Endothelial cell (in vitro differentiated cells): ENCODE data around the gene ECHDC1. TPM values are rescaled to one million over a fixed set of nuclear protein-coding genes. Genes with fewer than 3 reads are reported as not detected.

Experiments used
- DNase-seq: peaks from one replicate; pipeline ENCODE4 v3.0.0; 2021; ENCODE audit warnings: low spot score
- H3K27ac Mint-ChIP-seq: one replicate; pipeline ENCODE4 v1.8.0; 2021; ENCODE audit warnings: mixed read lengths, inconsistent platforms; ENCODE audit not compliant: unreplicated experiment
- H3K27me3 Mint-ChIP-seq: one replicate; pipeline ENCODE4 v1.8.0; 2021; ENCODE audit warnings: mild to moderate bottlenecking, moderate library complexity, mixed read lengths, inconsistent platforms; ENCODE audit not compliant: unreplicated experiment
- H3K36me3 Mint-ChIP-seq: one replicate; pipeline ENCODE4 v1.8.0; 2021; ENCODE audit warnings: mild to moderate bottlenecking, low read depth, mixed read lengths, inconsistent platforms; ENCODE audit not compliant: unreplicated experiment
- H3K4me1 Mint-ChIP-seq: one replicate; pipeline ENCODE4 v1.8.0; 2021; ENCODE audit warnings: mild to moderate bottlenecking, mixed read lengths, inconsistent platforms; ENCODE audit not compliant: unreplicated experiment
- H3K4me3 Mint-ChIP-seq: one replicate; pipeline ENCODE4 v1.8.0; 2021; ENCODE audit warnings: mild to moderate bottlenecking, mixed read lengths, inconsistent platforms; ENCODE audit not compliant: unreplicated experiment
- H3K9me3 Mint-ChIP-seq: one replicate; pipeline ENCODE4 v1.8.0; 2021; ENCODE audit warnings: mixed read lengths, inconsistent platforms; ENCODE audit not compliant: unreplicated experiment
- total RNA-seq: library from RNA; stranded (reverse); fragmentation: NEBNext Ultra II Directional; extraction: Animal tissue kit (Norgen Biotek cat#: 25700); gene quantifications from one replicate; pipeline ENCODE4 v1.2.1, GENCODE V29; 2021; ENCODE audit not compliant: unreplicated experiment
- TF ChIP-seq, protein P1 (sequence below): fragments of 200-600 bp; sonication (generic); IDR thresholded peaks from one replicate; pipeline ENCODE4 v1.5.0; 2021; ENCODE audit warnings: antibody characterized with exemption; ENCODE audit not compliant: unreplicated experiment

Gene ECHDC1
- total RNA-seq, 1 donor from 2014 or later = 84.1 TPM

DNA sequence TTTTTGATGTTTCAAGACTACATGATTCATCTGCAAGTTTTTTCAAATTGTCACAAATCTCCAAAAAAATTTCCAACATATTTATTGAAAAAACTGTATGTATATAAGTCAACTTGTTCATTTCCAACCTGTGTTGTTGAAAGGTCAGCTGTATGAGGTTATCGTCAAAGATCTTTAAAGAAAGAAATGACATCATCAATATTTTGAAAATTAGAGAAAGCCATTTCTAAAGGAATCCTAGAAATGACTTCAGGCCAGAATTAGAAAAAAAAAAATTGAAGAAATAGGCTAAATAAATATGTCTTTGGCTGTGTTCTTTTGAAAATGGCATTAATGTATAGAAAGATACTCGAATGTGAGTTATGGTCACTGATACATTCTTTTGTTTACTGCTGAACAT lies 69.9 kb downstream of the ECHDC1 start:
- peak overlapping the region; percentile 28 for H3K27ac Mint-ChIP-seq
- H3K27me3 Mint-ChIP-seq = peaks cover 2% of the 10 kb centered on the region
- no peak overlapping the region for H3K4me3 Mint-ChIP-seq
- H3K9me3 Mint-ChIP-seq = no peaks in the 10 kb centered on the region
- no peak for DNase-seq
- H3K36me3 Mint-ChIP-seq = no peaks in the 10 kb centered on the region
- TF ChIP-seq, protein P1, sequence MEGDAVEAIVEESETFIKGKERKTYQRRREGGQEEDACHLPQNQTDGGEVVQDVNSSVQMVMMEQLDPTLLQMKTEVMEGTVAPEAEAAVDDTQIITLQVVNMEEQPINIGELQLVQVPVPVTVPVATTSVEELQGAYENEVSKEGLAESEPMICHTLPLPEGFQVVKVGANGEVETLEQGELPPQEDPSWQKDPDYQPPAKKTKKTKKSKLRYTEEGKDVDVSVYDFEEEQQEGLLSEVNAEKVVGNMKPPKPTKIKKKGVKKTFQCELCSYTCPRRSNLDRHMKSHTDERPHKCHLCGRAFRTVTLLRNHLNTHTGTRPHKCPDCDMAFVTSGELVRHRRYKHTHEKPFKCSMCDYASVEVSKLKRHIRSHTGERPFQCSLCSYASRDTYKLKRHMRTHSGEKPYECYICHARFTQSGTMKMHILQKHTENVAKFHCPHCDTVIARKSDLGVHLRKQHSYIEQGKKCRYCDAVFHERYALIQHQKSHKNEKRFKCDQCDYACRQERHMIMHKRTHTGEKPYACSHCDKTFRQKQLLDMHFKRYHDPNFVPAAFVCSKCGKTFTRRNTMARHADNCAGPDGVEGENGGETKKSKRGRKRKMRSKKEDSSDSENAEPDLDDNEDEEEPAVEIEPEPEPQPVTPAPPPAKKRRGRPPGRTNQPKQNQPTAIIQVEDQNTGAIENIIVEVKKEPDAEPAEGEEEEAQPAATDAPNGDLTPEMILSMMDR = no peak
- H3K4me1 Mint-ChIP-seq = peaks cover 29% of the 10 kb centered on the region

DNA sequence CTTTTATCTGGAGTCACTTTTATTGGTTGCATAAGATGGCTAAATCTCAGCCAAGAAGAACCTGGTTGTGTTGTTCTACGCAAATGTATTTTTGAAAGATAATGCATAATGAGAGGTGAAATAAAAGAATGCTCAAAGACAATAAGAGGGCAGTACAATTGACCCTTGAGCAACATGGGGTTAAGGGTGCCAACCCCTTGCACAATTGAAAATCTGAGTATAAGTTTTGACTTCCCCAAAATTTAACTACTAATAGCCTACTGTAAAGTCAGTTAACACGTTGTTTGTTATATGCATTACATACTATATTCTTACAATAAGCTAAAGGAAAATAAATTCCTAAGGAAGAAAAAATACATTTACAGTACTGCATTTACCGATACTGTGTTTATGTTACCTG lies 70.8 kb downstream of the ECHDC1 start:
- Mint-ChIP-seq H3K36me3 (peaks cover under 1% of the 10 kb centered on the region), H3K27me3 (peaks cover 5% of the 10 kb centered on the region), H3K4me1 (peaks cover 33% of the 10 kb centered on the region), H3K9me3 (no peaks in the 10 kb centered on the region), H3K27ac (no peak overlapping the region), H3K4me3 (no peak overlapping the region)
- DNase-seq = no peak
- TF ChIP-seq, protein P1 = no peak

DNA sequence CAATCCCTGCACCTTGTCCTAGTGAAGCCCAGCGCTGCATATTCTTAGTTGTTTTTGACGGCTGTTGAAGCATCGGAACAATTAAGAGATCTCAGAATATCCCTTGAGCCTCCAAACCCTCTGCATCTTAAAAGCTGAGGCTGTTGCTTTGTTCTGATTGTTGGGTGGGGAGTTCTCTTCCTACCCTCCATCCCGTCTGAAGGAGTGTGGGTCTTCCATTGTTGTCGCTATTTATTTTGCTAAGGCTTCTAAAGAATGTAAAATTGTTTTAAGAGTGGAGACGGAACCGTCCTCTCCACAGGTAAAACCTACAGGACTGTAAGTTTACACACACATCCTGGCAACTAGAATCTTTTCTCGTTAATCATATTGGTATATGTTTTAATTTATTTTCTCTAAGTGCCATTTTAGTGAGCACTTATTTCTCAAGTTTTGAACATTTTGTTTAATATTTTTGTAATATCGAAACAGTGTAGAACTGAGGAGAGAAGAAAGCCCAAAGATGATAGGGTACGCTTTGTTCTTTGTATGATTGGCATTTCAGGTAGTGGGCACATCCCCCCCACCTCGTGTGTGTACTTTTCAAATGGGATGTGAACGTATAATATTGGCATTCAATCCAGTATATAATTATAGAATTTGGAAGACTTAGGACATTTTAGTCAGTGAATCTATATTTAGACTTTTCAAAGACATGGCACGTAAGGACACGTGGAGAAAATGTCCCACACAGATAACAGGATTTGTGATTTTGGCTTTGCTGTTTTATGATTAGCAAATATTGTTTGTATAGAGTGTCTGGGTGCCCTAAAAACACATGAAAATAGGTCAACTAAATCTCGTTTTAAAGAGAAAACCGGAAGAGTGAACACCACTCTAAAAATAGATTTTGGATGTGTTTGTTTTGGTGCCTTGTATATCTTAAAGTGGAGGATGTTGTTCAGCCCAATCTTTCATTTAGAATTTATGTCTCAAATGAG lies 75.5 kb downstream of the ECHDC1 start:
- H3K36me3 Mint-ChIP-seq = peaks cover 6% of the 10 kb centered on the region
- H3K4me1 Mint-ChIP-seq = peaks cover 38% of the 10 kb centered on the region
- TF ChIP-seq, protein P1 = no peak
- DNase-seq = no peak
- H3K27ac Mint-ChIP-seq = peak overlapping the region; percentile 98
- peaks cover 11% of the 10 kb centered on the region for H3K27me3 Mint-ChIP-seq
- H3K9me3 Mint-ChIP-seq = no peaks in the 10 kb centered on the region
- peak overlapping the region; percentile 100 for H3K4me3 Mint-ChIP-seq

DNA sequence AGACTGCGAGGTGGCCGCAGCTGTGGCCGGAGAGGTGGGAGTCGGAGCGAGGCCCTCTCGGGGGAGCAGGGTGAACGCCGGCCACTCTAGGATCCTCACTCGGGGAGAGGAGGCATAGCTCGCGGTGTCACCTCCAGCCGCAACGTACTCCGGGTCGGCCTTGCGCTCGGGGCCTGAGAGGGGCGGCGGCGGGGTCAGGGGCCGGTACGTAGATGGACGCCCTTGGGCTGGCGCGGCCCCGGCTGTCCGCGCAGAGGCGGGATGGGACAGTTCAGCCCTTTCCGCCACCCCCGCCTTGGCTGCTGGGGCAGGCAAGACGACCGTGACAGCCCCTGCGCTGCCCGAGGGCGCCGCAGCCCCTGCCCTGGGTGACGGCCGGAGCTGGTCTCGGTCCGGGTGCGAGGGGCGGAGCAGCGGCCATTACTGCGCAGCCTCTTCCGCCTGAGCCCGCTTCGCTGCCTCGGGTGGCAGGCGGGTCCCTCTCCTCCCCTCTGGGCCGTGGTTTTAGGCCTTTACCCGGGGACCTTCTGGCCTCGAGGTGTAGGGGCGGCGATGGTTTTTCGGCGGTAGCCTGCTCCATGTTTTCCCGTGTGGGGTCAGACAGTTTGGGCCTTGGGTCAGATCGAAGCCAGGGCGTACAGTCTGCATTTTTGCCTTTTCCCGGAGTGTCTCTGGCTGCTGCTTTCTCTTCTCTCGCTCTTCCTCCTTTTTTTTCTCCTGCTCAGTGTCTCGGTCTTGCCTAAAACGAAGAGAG lies 76.3 kb downstream of the ECHDC1 start:
- Mint-ChIP-seq H3K36me3 (peaks cover 6% of the 10 kb centered on the region), H3K27ac (peak overlapping the region; percentile 98), H3K4me1 (peaks cover 34% of the 10 kb centered on the region), H3K9me3 (no peaks in the 10 kb centered on the region), H3K4me3 (peak overlapping the region; percentile 100), H3K27me3 (peaks cover 11% of the 10 kb centered on the region)
- peak; percentile 64 for DNase-seq
- TF ChIP-seq, protein P1 = no peak
